ENCODE measurements around the gene GOPC.

DNA sequence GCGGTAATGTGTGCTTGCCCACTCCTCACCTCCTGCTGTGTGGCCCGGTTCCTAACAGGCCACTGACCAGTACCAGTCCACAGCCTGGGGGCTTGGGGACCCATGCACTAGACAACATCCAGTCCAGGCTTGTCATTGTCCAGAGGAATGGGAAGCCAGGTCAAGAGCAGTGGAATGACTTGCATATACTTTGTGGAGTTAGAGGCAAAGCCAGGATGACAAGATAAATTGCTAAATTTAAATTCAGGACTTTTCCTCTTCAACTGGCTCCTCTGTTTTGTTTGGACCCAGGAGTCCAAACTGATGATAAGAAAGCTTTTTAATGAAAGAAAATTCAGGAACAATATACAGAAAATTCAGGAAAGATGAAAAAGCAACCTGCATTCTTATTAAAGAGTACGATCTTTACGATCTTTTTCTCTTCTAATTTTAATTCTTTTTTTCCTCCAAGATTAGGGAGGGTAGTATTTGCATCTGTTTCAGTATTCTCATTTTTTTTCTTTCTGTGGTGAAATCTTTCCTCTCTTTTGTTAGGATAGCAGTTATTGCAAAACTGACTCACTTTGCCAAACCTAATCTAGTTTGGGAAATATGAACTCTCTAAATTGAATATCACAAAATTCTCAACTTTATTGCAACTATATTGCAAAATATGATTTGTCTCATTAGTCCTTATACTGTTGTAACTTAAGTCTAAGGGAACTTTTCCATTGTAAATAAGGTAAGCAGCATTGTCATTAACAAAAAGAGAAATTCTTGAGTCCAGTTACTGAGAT is 71.7 kb downstream of the GOPC start:
- no peak for TF ChIP-seq PHF8 (conservative IDR thresholded peaks at IDR 0.05; ENCODE audit: low read depth, low read length)
- no peak for TF ChIP-seq SIX5 (IDR thresholded peaks at IDR 0.05; ENCODE audit: low read depth, low read length)
- no peak for TF ChIP-seq RAD21 (IDR thresholded peaks at IDR 0.05 in 1 of 2, conservative IDR thresholded peaks at IDR 0.05 in 1 of 2; ENCODE audit: low read depth in 2 of 2, low read length in 2 of 2)
- no peak for TF ChIP-seq FOSL1 (IDR thresholded peaks at IDR 0.05; ENCODE audit: insufficient read depth, low read depth, low read length)
- no peak for TF ChIP-seq CREB1 (IDR thresholded peaks at IDR 0.05)
- no peak for TF ChIP-seq EZH2 (IDR thresholded peaks at IDR 0.05; ENCODE audit: low read depth, low read length, severe bottlenecking)
- TF ChIP-seq HDAC2 (IDR thresholded peaks at IDR 0.05; ENCODE audit: borderline replicate concordance in 1 of 2, low read depth in 2 of 2, low read length in 2 of 2) = no peak
- no peak for TF ChIP-seq SUZ12 (IDR thresholded peaks at IDR 0.05; ENCODE audit: low read length)
